ENCODE results near the gene ZNF407.

DNA sequence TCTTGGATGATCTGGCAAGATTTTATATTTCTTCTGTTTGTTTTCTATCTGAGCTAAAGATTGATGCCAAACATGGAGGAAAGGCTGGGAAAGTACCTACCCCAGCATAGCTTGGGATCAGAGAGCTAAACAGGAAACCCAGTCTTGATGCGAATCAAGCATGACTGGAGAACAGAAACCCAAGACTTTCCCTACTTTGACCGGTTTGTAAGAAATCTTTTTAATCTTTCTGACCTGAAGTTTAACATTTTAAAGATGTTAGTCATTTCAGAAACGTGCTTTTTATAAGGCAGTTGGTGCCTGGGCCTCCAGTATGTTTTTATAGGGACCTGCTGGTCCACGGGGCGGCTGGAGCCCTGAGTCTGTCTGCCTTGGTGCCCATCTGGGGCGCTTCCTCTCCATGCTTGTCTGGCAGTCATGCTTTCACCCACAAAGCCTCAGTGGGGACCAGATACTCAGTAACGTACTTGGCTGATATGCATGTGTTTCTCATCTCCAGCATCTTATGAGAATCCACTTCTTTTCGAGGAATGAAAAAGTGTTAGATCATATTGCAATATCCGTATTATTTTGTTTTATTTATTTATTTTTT, 344.7 kb downstream of the ZNF407 start:
- no peak for TF ChIP-seq CTCF (IDR thresholded peaks at IDR 0.05)
- no peak for TF ChIP-seq POLR2A (IDR thresholded peaks at IDR 0.05)

All from adrenal gland (tissue), 5 donors.